Fibroblast of skin of right quadriceps (primary cell): Measurements from ENCODE around the gene CYP27C1.

Source experiments
- DNase-seq: peaks from one replicate; pipeline ENCODE4 v3.0.0-alpha.2; 2013

CYP27C1 gene

DNA sequence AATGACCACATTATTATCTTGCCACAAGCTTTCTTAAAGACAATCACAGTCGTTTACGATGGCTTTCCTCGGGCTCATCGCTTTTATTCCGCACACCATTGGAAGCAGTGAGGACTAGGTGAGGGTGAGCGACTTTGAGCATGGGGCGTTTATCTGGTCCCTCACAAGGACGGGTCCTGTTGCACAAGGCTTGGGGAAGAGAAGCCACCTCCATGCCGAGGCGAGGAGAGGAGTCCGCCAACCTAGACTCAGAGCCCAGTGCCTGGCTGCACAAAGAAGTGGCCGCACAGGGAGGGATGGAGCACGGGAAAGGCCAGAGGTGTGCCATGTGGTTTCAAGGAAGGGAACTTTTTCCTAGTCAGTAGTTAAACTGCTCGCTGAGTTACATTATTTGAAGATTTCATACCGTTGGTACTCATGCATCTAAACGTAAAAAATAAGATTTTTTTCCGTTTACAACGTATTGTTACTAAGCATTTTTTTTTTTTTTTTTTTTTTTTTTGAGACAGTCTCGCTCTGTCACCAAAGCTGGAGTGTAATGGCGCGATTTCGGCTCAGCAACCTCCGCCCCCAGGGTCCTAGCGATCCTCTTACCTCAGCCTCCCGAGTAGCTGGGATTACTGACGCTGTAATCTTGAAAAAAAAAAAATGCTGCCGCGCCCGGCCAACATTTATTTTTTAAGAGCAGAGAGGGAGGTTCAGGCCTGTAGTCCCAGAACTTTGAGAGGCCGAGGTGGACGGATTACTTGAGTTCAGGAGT is 849 bp upstream of the CYP27C1 start:
- DNase-seq: no peak

DNA sequence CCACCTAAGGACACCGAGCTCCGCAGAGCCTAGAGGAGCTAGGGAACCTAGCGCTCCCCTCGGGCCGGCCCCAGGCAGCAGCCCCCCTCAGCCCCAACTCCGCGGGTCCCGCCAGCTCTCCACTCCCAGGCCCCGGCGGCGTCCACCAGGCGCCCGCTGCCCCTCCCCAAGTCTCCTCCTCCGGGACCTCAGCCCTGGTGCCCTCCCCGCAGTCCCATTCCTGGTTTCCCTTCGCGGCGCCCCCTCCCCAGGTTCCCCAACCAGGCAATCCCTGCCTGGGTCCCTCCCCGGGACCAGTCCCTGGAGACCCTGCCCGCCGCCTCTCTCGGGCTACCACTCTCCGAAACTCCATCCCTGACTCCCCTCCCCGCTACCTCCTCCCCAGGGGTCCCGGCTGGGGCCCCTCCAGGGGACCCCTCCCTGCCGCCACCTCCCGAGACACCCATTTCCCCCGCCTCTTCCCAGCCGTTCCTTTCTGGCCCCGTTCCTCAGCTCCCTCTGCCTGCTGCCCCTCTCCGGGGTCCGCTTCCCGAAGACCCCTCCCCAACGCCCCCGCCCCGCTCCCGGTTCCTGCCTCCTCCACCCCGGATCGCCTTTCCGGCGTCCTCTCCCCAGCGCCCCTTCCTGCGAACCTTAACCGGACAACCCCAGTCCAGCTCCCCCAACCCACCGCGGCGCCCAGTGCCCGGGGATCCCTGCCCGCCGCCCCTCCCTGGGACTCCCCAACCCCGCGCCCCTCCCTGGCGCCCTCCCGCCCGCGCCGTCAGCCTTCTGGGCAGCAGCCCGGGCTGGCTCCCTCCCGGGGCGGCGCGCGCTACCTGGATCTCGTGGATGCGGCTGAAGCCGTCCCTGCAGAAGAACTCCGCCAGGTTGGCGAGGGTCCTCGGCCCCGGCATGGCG is 678 bp downstream of the CYP27C1 start:
- DNase-seq: peak; percentile 7

DNA sequence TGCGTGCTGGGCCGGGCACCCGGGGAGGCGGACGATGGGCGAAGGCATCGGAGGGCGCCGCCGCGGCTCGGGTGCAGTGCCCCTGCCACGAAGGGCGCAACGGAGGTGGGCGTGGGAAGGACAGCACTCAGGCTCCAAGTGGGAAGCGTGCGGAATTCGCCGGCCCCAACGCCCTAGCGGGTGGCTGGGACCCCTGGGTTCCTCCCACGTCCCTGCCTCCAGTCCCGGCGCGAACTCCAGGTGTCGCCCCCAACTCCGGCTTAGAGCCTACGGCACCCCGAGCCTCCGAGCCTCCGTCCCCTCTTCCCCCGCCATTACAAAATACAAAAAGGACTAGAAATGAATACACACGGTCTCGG is 1.3 kb downstream of the CYP27C1 start:
- no peak for DNase-seq

DNA sequence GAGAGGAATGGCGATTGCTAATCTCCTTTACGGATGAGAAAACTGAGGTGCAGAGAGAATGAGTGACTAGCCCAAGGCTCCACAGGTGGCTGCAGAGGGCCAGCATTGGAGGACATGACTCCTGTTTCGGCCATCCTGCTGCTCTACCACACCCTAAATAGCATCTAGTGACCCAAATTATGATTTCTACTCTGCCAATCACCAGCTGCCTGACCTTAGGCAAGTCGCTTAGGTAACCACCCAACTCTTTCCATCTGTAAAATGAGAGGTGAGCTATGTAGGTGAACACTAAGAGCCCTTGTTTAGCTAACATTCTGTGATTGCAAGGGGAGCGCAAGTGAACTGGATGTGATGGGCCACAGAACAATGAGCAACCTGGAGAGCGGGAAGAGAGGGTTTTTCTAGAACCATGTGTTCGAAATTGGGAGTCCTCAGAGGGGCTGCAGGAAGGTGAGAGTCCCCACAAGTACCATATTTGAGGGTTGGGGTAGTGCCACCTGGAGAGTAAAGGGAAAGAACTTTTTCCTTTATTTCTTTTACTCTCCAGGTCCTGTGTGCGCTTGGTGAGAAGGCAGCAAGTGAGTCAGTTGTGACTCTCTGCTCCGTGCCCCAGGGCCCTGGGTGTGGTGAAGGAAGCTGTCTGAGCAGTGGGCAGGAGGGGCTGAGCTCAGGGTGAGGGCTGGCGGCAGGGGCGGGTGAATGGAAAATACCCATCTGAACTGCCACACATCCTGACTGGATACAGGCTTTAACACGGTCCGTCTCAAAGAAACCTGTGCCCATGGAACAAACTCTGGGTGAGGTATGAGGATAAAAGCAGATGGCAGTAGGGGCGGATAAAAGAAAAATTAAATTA is 2.4 kb downstream of the CYP27C1 start:
- DNase-seq: no peak

DNA sequence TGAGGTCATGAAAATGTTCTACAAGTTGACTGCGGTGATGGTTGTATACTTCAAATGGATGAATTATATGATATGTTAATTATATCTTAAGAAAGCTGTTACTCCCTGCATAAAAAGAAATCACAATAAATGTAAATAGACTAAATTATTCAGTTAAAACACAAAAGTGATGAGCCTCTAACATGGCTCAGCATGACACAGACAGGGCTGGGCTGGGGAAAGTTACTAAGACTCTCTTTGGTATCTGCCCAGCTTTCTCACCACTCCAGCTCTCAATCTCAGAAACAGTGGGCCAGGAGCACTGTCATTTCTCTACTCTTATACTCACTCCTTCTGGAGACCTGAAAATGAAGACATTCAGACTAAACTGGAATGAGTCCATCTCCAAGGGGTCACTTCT is 3.5 kb downstream of the CYP27C1 start:
- no peak for DNase-seq

DNA sequence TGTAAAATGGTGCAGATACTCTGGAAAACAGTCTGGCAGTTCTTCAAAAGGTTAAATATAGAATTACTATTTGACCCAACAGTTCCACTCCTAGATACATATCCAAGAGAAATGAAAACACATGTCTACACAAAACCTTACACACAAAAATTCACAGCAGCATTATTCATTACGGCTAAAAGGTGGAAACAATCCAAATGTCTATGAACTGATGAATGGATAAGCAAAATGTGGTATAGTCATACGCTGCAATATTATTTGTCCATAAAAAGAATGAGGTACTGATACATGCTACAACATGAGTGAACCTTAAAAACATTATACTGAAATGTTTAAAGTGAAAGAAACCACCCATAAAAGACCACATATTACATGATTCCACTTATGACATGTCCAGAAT is 4.0 kb downstream of the CYP27C1 start:
- peak; percentile 20 for DNase-seq

DNA sequence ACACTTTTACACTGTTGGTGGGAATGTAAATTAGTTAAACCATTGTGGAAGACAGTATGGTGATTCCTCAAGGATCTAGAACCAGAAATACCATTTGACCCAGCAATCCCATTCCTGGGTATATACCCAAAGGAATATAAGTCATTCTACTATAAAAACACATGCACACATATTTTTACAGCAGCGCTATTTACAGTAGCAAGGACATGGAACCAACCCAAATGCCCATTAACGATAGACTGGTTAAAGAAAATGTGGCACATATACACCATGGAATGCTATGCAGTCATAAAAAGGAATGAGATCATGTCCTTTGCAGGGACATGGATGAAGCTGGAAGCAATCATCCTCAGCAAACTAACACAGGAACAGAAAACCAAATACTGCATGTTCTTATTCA is 5.9 kb downstream of the CYP27C1 start:
- DNase-seq: peak; percentile 36

DNA sequence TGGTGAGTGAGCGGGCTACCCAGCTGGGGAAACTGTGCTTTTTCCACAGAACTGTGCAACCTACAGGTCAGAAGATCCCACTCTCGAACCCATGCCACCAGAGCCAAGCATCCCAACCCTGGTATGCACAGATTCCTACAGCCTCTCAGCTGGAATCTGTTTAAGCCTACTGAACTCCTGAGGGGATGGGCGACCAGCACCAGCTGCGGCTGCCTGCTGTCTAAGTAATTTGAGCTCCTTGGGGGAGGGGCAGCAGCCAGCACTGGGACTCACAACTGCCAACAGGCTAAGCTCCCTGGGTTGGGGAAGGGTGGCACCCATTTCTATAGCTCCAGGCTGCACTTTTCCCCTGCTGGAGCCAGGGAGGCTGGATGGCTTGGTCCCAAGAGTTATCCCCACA is 11.8 kb downstream of the CYP27C1 start:
- DNase-seq: peak; percentile 64

DNA sequence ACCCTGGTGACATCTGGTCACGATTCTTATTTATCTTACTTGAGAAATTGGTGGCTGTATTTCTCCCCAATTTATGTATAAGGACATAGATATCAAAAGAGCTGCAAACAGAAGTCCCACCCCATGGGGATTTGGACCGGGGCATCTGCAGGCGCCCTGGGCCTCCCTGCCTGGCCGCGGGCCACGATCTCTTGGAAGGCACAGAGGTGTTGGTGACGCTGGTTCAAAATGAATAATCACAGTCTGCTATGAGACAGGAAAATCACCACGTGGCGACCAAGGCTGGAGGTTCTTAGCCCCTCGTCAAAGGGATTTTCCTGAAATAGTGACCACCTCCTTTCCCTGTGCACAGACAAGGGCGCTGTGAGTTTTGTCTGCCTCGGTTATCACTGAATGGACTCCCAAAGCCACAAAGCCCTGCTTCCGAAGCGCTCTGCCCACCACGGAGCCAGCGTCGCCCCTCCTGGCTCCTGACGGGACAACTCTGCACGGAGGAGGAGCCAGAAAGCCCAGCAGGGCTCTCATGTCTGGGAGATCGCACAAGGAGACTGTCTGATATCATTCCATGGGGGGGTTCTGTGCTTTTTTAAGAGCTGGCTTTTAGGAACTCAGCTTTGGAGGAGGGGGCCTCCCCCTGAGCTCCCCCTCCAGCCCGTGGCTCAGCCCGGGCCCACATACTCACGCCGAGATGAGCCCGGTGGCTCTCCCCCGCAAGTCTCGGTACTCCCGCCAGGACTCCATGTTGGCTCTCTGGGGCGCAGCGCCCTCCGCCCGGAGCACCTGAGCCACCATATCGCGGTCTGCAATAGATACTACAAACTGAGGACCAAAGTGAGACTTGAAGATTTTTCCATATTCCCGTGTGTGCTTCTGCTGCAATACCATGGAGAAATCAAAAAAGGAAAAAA is 14.6 kb downstream of the CYP27C1 start:
- no peak for DNase-seq

DNA sequence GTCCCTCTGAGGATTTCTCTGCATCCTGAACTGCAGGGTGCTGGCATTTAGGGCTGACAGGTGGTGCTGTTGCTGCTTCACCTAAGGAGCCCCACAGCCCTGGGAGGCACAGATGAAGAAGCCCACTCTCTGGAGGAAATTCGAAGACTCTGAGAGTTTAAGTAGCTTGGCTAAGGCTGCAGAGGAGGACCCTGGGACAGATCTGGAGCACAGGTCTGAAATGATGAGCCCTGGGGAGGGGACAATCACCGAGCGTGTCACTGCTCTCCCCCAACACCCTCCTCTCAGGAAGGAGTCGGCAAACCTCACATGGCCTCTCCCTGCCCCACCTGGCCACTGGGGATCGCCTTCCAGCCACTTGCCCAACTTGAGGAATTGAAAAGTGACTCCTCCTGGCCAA is 18.6 kb downstream of the CYP27C1 start:
- no peak for DNase-seq

DNA sequence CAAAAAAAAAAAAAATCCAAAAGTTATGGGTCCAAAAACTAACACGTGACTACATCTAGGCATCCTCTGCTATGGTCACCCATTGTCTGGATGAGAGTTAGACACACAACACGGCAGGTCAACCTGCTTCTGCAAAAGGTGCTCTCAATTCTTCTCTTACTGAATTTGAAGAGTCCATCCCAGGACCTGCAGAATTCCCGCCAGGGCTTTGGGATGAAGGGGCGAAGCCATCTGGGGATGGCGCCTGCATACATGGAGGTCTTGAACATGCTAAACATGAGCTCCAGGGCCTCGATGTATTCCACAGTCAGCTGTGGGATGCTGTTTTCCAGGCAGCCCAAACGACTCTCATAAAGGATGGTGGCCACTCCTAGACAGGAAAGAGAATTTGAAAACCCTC is 19.1 kb downstream of the CYP27C1 start:
- no peak for DNase-seq

DNA sequence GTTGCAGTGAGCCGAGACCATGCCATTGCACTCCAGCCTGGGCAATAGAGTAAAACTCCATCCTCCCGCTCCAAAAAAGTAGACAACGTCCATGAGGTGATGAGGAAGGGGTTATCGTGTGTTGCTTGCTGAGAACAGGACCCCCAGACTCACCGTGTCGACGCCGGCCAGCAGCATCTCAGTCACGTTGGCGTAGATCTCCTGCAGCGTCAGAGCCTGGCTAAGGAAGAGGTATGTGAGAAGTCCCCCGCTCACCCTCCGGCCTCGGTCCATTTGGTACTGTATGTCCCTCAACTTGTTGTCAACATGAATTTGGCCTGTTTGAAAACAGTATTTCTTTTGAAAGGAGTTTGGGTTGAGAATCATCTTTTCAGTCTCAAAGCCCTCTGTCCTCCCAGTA is 20.9 kb downstream of the CYP27C1 start:
- DNase-seq: no peak

DNA sequence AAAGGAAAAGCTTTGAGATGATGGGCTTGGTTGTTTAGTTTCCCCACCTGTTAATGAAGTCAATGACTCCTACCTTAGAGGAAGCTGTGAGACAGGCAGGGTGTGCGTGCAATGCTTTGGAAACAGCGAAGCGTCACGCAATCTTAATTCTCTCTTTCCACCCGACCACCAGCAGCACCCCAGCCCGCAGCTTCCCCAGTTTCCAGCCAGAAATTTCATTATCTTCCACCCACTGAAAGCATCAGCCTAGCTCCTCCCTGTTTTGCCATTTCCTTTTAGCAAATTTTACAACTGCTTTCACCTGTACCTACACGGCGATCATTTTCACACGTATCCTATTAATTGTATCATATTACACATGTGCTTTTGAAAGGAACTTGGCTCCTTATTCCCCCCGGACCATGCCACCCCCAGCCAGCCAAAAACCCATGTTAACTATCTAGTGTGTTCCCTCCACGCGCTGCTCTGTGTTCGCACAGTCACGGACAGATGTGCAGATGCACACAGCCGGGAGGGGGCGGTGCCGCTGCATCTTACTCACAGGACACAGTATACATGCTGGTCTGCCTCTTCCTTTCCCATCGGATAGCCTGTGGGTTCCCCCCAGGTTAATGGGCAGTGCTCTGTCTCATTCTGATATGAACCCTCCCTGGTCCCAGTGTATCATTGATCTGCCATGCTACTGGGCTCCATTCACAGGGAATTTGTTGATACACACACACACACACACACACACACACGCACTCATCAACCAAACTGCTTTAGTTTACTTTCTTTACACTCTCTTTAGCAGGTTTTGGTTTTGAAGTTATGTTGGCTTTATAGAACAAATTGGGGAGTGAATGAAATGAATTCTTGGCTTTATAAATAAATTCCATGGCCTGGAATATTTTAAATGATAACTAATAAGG is 22.4 kb downstream of the CYP27C1 start:
- peak; percentile 58 for DNase-seq

DNA sequence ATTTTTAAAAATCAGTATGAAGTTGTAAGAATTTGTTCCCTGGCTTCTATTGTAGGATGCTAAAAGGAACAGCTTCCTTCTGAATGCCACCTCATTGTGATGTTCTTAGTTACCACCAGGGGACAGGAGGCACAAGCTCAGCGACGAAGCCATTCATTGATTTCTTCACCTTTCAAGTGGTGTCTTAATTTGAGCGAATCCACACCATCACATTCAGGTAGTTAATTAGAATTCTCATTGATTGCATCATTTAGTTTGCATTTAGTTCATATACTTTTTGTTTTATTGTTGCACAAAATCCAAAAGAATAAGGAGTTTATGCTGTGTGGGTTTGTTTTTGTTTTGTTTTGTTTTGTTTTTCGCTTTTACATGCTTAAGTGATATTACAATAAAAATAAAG is 23.1 kb downstream of the CYP27C1 start:
- DNase-seq: no peak

DNA sequence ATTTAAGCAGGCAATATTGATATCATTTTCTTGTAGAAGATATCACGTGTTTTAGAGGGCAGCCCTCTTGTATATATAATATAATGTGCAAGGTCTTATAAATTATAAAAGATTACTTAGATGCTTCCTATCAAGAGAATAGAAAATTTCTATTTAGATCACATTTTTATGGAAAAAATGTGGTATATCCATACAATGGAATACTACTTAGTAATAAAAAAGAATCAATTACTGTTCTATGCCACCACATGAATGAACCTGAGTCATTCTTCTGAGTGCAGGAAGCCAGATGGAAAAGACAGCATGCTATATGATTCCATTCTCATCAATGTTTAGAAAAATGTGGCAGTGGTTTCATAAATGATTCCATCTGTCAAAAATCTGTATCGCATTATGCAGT is 23.6 kb downstream of the CYP27C1 start:
- DNase-seq: no peak

DNA sequence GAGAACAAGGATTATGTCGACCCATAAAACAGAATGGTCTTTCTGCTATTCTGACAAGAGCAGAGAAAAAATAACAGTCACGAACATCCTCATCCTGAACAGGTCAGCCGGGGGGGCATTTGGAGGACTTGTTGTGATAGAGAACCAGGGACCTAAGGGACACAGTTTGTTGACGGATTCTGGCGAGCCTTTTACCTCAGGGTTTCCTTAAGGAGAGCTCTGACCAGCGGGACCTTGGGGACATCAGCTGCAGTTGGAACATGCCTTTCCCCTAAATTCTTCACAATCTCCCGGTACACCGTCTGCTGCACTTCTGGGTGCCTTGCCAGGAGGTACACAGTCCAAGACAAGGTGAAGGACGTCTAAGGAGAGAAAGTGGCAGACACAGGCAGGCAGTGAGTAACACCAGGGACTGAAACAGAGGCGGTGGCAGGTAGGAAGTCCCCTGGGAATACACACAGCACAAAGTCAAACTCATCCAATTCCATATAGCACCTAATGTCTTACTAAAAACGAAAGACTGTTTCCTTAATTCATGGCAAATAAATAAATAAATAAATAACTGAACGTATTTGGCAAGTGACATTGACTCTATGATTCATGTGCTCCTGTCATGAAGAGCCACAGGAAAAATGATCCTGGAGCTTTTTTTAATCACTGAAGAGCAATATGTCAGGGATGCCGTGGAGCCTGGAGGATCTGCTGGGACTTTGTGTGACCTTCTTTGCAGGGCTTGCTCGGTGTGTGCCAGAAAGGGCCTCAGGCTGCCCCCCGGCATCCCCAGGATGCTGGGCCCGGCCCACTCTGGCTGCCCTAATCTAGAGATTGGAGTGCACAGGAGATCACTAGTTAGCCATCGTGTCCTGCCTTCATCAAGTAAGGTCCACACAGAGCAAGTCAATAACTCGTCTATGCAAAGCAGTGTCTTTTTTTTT is 24.7 kb downstream of the CYP27C1 start:
- no peak for DNase-seq

DNA sequence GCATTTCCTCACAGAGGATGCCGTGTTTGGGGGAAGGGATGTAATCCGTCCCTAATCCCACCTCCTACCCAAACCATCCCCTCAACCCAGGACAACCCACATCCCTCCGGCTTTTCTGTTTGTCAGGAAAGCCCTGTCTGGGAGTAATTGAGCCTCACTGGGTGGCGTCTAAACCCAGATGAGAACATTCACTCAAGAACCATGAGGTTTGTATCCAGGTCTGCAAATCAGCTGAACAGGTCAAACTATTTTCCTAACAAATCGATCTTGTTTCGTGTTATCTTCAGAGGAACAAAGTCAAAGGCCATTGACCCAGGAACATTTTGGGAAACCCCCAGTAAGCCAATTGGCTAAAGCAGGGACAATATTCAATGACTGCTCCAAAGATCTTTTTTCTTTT is 25.7 kb downstream of the CYP27C1 start:
- DNase-seq: no peak

DNA sequence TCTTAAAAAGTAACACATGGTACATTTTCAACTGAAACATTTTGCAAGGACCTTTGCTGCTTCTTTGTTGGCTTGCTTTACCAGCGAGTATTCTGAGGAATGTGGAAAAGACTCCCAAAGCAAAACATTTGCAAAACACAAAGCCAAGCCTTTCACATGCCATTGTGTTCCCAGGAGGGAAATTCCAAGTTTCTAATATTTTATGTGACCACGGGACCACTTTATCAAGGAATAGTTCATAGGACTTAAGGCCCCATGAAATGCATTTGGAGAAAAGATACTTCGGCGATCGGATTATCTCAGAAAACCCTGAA is 26.2 kb downstream of the CYP27C1 start:
- peak; percentile 86 for DNase-seq

DNA sequence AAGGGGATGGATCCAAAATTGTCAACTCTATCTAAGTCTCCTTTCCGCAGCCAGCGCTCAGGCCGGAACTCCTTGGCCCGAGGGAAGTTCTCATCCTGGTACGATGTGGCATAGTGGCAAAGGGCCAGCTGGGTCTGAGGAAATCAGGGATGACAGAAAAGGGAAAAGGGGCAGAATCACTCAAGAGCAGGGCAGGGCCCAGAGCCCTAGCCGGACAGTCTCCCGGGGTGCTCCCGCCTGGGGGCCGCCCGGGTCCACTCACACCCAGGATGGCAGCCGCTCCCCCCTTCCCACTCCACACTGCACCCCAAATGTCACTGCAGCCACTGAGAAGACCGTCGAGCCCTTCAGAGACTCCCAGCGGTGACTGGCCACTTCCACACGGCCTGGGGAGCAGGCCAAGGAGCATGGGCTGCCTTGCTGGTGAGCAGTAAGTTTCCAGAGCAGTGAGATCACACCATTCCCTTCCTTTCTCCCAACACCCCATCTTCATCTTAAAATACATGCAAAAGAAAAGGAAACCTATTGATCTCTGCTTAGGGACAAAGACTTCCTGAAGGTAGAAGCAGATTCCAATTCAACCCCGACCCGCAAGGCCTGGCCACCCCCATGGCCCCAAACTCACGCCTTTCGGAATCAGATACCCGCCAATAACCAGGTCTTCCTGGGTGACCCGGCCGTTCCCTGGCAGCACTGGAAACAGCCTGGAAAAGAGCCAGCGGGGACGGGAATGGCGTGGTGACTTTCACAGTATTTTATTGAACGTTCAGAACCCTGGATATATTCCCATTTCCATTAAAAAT is 26.7 kb downstream of the CYP27C1 start:
- no peak for DNase-seq
